DMS 273 (cell line): Measurements from ENCODE around the gene KLLN.
"Not testable (repeated sequence)": the region's sequence is repeated elsewhere in the genome, so short reads cannot be mapped to it uniquely, and the experiment has no call there.

Experiments
- DNase-seq: peaks from one replicate; lab custom pipeline; 2025; ENCODE audit not compliant: unreplicated experiment; lab: John Stamatoyannopoulos, UW

Gene KLLN

DNA sequence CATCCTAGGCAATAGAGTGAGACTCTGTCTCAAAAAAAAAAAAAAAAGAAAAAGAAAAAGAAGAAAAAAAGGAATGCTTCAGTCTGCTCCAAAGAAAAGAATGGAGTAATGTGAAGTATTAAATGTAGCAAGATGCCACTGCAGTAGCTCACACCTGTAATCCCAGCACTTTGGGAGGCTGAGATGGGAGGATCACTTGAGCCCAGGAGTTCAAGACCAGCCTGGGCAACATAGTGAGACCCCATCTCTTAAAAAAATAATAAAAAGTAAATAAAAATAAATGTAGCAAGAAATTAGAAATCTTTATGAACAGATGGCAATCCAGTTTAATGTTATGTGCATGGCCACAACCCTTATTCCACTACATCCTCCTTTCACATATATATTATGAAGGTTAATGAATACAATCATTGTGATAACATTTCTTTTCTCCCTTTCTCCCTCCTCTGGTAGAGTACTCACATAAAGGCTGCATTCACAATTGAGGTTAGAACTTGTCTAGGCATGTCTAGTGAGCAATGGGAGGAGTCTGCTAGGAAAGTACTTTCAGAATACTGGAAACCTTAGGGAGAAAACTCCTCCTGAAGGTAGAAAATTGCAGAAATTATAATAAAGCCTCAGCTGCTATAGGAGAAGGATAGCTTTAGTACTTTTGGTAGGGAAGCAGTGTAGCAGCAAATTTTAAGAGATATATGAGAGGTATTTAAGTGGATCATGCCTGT, 20.4 kb downstream of the KLLN start:
- DNase-seq = peak; percentile 12

DNA sequence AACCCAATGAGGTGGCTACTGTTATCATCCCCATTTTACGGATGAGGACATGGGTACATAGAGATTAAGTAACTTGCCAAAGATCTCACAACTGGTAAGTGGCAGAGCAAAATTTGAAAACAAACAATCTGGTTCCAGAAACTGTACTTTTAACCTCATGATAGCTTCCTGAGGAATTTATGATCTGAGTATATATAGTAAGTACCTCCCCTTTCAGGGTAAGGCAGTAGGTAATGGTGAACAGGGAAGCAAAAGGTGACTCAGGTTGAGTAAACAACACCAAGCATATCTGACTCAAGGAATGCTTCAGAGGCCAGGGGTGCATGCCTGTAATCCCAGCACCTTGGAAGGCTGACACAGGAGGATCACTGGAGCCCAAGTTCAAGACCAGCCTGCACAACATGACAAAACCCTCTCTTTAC, 21.1 kb downstream of the KLLN start:
- DNase-seq = no peak

DNA sequence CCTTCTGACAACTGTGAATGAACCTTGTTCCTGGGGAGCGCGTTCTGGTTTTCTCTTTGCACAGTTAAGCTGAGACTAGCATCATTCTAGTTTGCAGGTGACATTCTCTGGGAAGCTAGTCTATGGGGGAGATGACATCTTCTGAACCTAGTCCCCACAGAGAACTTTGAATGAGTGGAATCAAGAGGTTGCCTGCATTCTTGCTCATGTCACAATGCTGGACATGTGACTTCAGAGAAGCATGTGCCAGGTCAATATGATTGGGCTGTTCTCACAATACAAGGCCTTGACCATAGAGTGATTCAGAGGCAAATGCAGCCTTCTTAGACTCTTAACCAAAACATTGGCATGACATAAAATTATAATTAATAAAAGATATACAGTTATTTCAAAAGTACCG, 22.1 kb downstream of the KLLN start:
- DNase-seq = no peak

DNA sequence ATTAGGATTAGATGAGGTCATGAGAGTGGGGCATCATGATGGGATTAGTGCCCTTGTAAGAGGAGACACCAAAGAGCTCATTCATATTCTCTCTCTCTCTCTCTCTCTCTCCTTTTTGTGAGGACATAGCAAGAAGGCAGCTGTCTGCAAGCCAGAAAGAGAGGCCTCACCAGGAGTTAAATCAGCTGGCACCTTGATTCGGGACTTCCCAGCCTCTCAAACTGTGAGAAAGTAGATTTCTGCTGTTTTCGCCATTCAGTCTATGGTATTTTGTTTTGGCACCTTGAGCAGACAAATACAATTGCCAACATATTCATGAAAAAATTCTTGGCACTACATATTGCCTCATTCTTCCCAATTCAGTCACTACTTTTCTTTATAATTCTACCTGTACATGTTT, 24.7 kb downstream of the KLLN start:
- no peak for DNase-seq

DNA sequence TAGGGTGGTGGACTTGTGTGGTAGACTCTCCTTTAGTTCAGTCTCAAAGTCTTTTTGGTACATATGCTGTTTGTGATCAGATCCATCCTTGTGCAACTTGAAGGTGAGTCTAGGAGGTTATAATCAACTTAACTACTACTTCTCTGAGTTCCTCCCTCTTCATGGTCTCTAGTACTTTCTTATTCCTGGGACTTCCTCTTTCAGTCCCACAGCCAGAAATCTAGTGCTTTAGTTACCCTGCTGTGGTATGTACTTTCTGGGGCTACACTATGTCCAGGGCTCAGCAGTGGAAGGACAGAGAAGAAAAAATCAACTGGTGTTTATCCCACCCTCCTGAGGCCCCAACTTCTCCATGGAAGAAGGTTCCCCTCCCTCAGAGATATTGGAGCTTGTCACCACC, 25.9 kb downstream of the KLLN start:
- DNase-seq = no peak

DNA sequence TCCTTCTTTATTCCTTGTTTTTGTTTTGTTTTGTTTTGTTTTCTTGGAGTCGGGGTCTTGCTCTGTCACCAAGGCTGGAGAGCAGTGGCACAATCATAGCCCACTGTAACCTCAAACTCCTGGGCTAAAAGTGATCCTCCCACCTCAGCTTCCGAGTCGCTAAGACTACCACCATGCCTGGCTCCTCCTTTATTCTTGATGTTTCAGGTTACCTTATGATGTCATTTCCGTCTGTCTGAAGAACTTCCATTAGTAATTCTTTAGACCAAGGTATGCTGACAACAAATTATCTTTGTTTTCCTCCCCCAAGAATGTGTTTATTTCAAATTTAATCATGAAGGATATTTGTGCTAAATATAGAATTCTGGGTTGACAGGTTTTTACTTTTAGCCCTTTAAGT, 27.2 kb downstream of the KLLN start:
- DNase-seq = no peak

DNA sequence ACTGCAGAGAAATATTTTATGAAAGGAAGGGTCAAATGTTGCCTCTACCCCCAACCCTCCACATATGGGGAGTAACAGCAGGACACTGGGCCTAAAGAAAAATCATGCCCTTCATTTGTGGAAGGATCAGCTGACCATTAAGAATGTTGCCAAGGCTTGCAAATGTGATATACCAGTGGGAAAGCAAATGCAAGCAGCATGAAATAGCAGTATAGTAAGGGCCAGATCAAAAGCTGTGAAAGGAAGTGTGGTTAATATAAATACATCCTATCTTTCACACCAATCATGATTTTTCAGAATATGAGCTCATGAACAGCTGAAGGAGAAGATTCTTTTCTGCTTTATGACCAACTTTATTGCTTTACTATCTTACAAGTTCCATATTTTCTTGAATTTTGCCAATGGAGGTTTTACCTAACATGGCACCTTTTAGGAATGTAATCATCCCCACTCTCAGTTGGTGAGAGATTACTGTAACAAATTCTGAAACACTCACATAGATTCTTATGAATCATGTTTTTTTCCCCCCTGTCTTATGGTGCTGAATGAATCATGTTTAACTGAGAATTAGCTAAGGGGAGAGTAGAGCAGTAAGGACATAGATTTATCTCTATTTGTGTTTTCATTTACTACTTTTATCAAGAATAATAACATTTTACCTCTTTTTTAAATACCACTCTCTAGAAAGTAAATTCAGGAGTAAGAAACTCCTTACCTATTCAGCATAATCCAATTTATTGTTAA, 33.2 kb downstream of the KLLN start:
- DNase-seq = no peak

DNA sequence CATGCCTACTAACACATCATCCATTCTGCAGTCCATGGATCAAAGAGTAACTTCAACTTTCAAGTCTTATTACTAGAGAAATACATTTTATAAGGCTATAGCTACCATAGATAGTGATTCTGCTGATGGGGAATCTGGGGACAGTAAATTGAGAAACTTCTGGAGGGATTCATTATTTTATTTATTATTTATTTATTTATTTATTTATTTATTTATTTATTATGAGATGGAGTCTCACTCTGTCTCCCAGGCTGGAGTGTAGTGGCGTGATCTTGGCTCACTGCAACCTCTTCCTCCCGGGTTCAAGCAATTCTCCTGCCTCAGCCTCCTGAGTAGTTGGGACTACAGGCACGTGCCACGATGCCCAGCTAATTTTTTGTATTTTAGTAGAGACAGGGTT, 34.3 kb downstream of the KLLN start:
- DNase-seq = not testable (repeated sequence)

DNA sequence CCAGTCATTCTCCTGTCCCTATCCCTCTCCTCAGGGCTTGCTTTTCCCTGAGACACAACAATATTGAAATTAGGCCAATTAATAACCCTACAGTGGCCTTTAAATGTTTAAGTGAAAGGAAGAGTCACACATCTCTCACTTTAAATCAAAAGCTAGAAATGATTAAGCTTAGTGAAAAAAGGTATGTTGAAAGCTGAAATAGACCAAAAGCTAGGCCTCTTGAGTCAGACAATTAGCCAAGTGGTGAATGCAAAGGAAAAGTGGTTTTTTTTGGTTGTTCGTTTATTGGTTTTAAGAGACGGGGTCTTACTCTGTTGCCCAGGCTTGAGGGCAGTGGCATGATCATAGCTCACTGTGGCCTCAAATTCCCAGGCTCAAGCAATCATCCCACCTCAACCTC, 35.7 kb downstream of the KLLN start:
- DNase-seq = no peak

DNA sequence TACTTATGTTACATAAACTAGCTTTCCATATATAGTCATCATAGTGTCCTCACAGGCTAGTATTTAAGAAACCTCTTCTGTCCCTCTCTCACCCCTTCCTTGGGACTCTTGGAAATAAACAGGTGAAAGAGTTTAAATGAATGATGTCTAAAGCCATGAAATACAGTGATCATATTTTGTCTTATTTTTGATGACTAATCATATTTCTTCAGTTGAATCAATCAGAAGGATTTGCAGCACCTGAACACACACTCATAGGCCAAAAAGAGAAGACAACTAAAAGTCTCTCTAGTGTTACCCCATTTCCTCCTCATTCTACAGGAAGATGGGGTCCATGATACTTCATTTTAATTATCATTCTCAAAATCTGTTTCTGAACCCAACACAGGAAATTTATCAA, 36.7 kb downstream of the KLLN start:
- no peak for DNase-seq

DNA sequence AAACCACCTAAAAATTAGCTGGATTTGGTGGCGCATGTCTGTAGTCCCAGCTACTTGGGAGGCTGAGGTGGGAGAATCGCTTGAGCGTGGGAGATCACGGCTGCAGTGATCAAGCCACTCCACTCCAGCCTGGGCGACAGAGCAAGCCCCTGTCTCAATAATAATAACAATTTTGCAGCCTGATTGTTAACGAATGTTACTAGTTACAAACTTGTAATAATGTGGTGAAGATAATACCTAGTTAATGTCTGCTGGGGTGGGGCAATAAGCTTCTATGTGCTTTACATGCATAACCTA, 44.1 kb downstream of the KLLN start:
- DNase-seq = no peak

DNA sequence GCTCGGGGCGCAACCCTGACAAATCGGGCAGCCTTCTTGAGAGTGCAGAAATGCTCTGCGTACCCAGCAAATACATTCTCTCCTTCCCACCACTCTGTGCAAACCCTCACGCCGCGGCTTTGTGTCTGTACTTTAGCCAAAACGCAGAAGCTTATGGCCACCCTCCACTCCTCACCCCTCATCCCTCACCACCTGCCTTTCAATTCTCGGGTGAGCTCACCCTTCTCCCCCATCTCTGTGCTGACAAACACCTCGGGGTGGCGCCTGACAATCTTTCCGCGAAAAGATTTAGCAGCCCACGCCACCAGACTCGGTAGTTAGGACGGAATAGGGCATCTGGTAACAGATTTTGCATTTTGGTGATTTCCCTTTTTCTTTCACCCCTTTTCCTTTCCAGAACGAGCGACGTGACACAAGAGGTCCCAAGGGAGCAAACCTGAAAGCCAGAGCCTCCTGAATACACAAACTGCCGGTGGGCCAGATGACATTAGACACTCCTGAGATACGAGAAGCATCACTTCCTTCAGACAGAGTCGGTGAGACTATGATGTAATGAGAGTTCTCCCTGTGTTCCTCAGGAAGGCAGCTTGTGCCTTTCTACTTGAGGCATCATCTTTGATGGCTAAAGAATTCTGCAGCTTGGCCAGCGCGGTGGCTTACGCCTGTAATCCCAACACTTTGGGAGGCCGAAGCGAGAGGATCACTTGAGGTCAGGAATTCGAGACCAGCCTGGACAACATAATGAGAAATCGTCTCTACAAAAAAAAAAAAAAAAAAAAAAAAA, 44.6 kb downstream of the KLLN start:
- DNase-seq = peak; percentile 66

DNA sequence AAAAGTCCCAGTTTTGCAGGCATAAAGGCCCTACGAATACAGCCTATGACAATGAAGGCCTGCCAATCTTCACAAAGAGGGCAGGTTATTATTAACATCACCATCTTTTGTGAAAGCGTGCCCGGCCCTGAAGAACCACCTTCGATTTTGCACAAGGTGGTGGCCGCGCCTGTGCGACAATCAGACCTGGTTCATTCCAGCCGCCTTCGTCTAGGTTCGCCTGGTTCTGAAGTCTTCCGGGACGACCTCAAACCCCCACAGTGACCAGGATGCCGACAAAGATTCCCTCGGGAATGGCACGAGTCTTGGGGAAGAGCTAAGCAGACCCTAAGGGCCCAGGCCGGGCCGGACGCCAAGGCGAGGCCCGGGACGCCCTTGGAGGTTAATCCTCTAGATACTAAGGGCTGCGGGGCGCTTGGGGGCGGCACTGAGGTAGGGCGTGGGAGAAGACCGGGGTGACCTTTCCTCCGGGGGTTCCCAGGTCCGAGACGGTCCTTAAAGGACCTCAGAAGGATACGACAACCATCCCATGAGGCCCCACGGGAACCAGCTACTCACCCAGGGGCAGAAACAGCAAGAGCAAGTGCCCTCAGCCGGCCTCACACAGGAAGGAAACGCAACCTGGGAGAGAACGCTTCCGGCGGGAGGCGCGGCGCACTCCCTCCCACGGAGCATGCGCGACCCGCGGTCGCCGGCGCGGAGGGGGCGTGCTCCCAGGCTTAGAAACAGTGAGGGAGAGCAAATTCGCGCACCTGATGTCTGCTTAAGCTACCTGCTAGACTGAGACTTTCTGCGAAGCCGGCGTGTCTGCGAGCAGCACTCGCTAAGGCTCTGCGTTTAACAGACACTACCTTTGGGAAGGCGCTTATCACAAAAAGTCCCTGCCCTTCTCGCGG, 45.5 kb downstream of the KLLN start, which contains the start of gene ATAD1:
ATAD1 (minus strand) TSS at position 618 of the 896 bp plus-strand sequence. CDS start 3,627 bp downstream, outside the sequence.
- peak; percentile 91 for DNase-seq

DNA sequence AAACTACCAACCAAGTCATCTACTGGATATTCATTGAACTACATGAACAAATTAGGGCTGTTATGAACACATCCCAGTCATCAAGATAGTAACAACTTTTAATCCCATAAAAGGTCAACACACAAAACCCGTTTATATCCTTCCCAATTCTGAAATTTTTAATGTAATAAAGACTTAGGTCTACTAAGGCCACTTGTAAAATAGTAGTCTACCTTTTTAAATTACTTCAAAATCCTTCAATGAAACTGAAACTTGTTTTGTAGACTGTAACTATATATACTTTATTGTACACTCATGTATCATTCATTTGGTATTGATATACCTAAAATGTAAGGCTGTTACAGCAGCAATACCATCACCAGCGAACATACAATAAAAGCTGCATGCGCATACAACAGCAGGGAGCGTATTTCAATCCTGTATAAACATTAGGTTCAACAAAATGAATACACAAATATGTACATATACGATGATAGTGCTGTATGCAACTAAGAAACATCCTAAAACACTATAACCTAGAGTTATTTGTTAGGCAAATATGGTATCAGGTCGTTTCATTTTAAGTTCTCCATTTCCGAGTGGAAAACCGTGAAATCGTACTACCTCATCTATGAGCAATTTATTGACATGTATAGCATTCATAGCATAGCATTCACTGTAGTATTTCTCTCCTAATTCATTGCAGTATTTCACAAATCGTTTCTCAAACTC, 46.3 kb downstream of the KLLN start:
- DNase-seq = peak; percentile 23

DNA sequence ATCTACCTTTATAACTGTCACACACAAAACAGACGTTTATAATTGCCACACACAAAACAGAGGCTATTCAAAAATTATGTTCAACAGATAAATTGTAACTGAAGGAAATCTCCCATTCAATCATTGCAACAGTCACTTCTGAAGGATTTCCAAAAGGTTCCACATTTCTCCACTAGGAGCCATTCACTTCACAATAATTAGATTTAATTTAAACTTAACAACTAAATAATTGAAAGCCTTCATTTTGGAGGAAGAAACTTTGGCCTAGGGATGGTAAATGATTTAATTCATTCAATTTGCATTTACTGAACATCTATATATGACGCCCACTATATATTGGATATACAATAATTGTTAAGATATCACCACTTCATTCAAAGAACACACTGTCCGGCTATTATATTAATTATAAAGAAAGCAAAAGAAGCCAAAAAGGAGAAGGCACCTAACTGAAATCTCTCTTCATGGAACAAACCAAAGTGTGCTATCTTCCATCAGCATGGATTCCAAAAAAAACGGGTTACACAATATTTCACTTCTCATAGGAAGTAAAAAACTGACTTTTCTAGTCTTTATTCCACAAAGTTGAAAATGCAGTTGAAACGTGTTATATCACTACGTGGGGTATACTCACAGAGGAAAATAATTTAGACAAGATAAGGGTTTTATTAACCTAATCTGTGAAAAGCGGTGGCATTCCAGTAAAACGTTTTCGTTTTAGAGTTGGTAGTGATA, 47.0 kb downstream of the KLLN start:
- DNase-seq = peak; percentile 3
